ENCODE data around the gene DUOX1.

Gene DUOX1

DNA sequence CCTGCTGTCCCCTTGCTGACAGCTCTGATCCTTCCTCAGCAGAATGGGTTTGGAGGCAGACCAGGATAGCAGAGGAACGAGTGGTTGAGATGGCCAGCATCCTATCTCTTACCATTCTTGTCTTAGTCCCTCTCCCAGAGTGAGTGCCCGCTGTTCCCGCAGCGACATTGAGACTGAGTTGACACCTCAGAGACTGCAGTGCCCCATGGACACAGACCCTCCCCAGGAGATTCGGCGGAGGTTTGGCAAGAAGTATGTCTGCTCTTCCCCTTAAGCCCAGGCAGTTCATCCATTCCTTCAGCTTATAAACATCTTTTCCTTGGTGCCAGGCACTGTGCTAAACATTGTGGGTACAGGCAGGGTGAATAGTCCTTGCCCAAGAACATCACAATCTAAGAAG is 21.2 kb downstream of the DUOX1 start:
- no peaks in the 10 kb centered on the region for H3K4me1 ChIP-seq (ENCODE audit: low read length)
- H3K9me3 ChIP-seq (ENCODE audit: insufficient read depth, low read length): no peaks in the 10 kb centered on the region
- H2AFZ ChIP-seq (ENCODE audit: low read depth, low read length): no peak overlapping the region
- no peak overlapping the region for H3K4me2 ChIP-seq (ENCODE audit: low read length)
- no peak overlapping the region for H3K9ac ChIP-seq (ENCODE audit: low read length)
- H3K79me2 ChIP-seq (ENCODE audit: low read length): no peaks in the 10 kb centered on the region
- no peaks in the 10 kb centered on the region for H3K27me3 ChIP-seq (ENCODE audit: low read depth, low read length)
- no peaks in the 10 kb centered on the region for H4K20me1 ChIP-seq (ENCODE audit: insufficient read depth, low read length)
- H3K4me3 ChIP-seq (ENCODE audit: low read length): no peak overlapping the region
- no peak overlapping the region for H3K27ac ChIP-seq (ENCODE audit: low read length)
- TF ChIP-seq EZH2phosphoT487 (IDR thresholded peaks at IDR 0.05; ENCODE audit: low read depth): no peak
- no peak for TF ChIP-seq CTCF (IDR thresholded peaks at IDR 0.05; ENCODE audit: low read depth, low read length)
- H3K36me3 ChIP-seq (replicated peaks; ENCODE audit: low read depth, low read length): no peaks in the 10 kb centered on the region

- Histone ChIP-seq H3K79me2 (ENCODE audit: low read length) (no peaks in the 10 kb centered on the region), H3K36me3 (replicated peaks; ENCODE audit: low read depth, low read length) (no peaks in the 10 kb centered on the region), H3K27me3 (ENCODE audit: low read depth, low read length) (no peaks in the 10 kb centered on the region), H3K4me3 (ENCODE audit: low read length) (no peak overlapping the region), H4K20me1 (ENCODE audit: insufficient read depth, low read length) (no peaks in the 10 kb centered on the region), H3K9ac (ENCODE audit: low read length) (no peak overlapping the region), H3K4me1 (ENCODE audit: low read length) (no peaks in the 10 kb centered on the region), H3K9me3 (ENCODE audit: insufficient read depth, low read length) (no peaks in the 10 kb centered on the region), H3K27ac (ENCODE audit: low read length) (no peak overlapping the region), H3K4me2 (ENCODE audit: low read length) (no peak overlapping the region), H2AFZ (ENCODE audit: low read depth, low read length) (no peak overlapping the region)
- TF ChIP-seq EZH2phosphoT487 (IDR thresholded peaks at IDR 0.05; ENCODE audit: low read depth) (no peak), CTCF (IDR thresholded peaks at IDR 0.05; ENCODE audit: low read depth, low read length) (no peak)
These were observed 22.4 kb downstream of the DUOX1 start for GRCh38 chr15:45151998-45152828.

DNA sequence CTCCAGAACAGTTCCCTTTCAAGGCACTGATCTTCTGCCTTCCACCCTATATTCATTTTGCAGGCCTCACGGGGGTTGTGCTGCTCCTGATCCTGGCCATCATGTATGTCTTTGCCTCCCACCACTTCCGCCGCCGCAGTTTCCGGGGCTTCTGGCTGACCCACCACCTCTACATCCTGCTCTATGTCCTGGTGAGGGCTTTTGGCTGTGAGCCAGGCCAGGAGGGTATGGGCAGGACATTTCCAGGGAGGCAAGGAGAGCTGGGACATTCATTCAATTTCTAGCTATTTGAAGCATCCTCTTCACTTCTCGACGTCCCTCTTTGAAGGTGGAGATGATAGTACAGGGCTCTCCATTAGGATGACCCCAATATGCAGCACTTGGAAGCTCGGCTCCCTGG is 25.9 kb downstream of the DUOX1 start:
- H2AFZ ChIP-seq (ENCODE audit: low read depth, low read length): no peak overlapping the region
- H3K36me3 ChIP-seq (replicated peaks; ENCODE audit: low read depth, low read length): no peaks in the 10 kb centered on the region
- H3K9ac ChIP-seq (ENCODE audit: low read length): no peak overlapping the region

More for the DNA sequence above, 25.9 kb downstream of the DUOX1 start:
- Histone ChIP-seq H3K27me3 (ENCODE audit: low read depth, low read length) (no peaks in the 10 kb centered on the region), H3K4me3 (ENCODE audit: low read length) (no peak overlapping the region), H3K4me2 (ENCODE audit: low read length) (no peak overlapping the region), H4K20me1 (ENCODE audit: insufficient read depth, low read length) (no peaks in the 10 kb centered on the region), H3K27ac (ENCODE audit: low read length) (no peak overlapping the region), H3K79me2 (ENCODE audit: low read length) (no peaks in the 10 kb centered on the region), H3K4me1 (ENCODE audit: low read length) (no peaks in the 10 kb centered on the region), H3K9me3 (ENCODE audit: insufficient read depth, low read length) (no peaks in the 10 kb centered on the region)
- TF ChIP-seq EZH2phosphoT487 (IDR thresholded peaks at IDR 0.05; ENCODE audit: low read depth) (no peak), CTCF (IDR thresholded peaks at IDR 0.05; ENCODE audit: low read depth, low read length) (no peak)
